IMR-90 (cell line): ENCODE data around the gene SLC10A3. TPM values are rescaled to one million over a fixed set of nuclear protein-coding genes. Genes with fewer than 3 reads are reported as not detected.
A peak's percentile ranks its signal among the peaks of the same experiment; 100 is the strongest.

Experiments used
- ATAC-seq: fragments of 200-7000 bp; cut with Tn5 transposase; 2 replicates; pipeline ENCODE4 v1.9.1; 2020; ENCODE audit warnings: low read depth, mild to moderate bottlenecking, moderate library complexity
- BruUV-seq: library from RNA; stranded (reverse); fragments of 400-500 nt; replicated peaks from 2 replicates; lab custom pipeline; 2021; lab: Mats Ljungman, UMichigan
- CTCF ChIA-PET: fragments of 300-600 bp; formaldehyde crosslinking; extraction: SDS; loops from one replicate; lab custom pipeline; 2021; ENCODE audit warnings: antibody characterized with exemption; lab: Yijun Ruan, JAX
- POLR2A ChIA-PET: fragments of 300-600 bp; sonication (Branson Sonifier 250); formaldehyde crosslinking; loops from one replicate; lab custom pipeline; 2022; ENCODE audit warnings: antibody characterized with exemption; ENCODE audit not compliant: unreplicated experiment; lab: Charles Lee
- DNase-seq: peaks from one replicate; pipeline ENCODE4 v3.0.0; 2013
- H2AFZ ChIP-seq: replicated peaks from 2 replicates; pipeline ENCODE3; 2013; ENCODE audit warnings: low read length, mild to moderate bottlenecking; ENCODE audit not compliant: poor library complexity
- H2AK5ac ChIP-seq: 2 replicates; pipeline ENCODE4 v1.6.1; 2013; ENCODE audit warnings: low read depth, low read length, inconsistent platforms
- H2AK9ac ChIP-seq: replicated peaks from 2 replicates; pipeline ENCODE3; 2013; ENCODE audit warnings: mild to moderate bottlenecking, low read depth, low read length, moderate library complexity; ENCODE audit not compliant: poor library complexity
- H2BK120ac ChIP-seq: 2 replicates; pipeline ENCODE4 v1.6.1; 2013; ENCODE audit warnings: low read depth, low read length, inconsistent platforms
- H2BK15ac ChIP-seq: 3 replicates; pipeline ENCODE4 v1.6.1; 2013; ENCODE audit warnings: low read depth, low read length, inconsistent platforms
- H2BK20ac ChIP-seq: 2 replicates; pipeline ENCODE4 v1.6.1; 2013; ENCODE audit warnings: low read depth, mild to moderate bottlenecking, inconsistent platforms, low read length, moderate library complexity
- H2BK5ac ChIP-seq: 2 replicates; pipeline ENCODE4 v1.6.1; 2013; ENCODE audit warnings: mild to moderate bottlenecking, low read depth, low read length, inconsistent platforms; ENCODE audit not compliant: poor library complexity, severe bottlenecking
- H3K14ac ChIP-seq: replicated peaks from 2 replicates; pipeline ENCODE4 v1.6.1; 2013; ENCODE audit warnings: low read depth, low read length, inconsistent platforms
- H3K18ac ChIP-seq: 2 replicates; pipeline ENCODE4 v1.6.1; 2013; ENCODE audit warnings: low read depth, low read length, control low read depth
- H3K23ac ChIP-seq: 2 replicates; pipeline ENCODE4 v1.6.1; 2013; ENCODE audit warnings: low read depth, low read length, inconsistent platforms
- H3K27ac ChIP-seq: 2 replicates; pipeline ENCODE4 v1.5.1; 2013; ENCODE audit warnings: mild to moderate bottlenecking, control low read depth, low read length; ENCODE audit not compliant: insufficient read depth
- H3K27me3 ChIP-seq: 2 replicates; pipeline ENCODE4 v1.6.1; 2013; ENCODE audit warnings: low read length; ENCODE audit not compliant: control insufficient read depth, insufficient read depth
- H3K36me3 ChIP-seq: 2 replicates; pipeline ENCODE4 v1.6.1; 2013; ENCODE audit warnings: low read length, mixed read lengths; ENCODE audit not compliant: control insufficient read depth, insufficient read depth
- H3K4ac ChIP-seq: 2 replicates; pipeline ENCODE4 v1.6.1; 2013; ENCODE audit warnings: low read depth, low read length, inconsistent platforms
- H3K4me1 ChIP-seq: 2 replicates; pipeline ENCODE4 v1.6.1; 2013; ENCODE audit warnings: low read length, mixed read lengths; ENCODE audit not compliant: control insufficient read depth, insufficient read depth
- H3K4me2 ChIP-seq: 2 replicates; pipeline ENCODE4 v1.6.1; 2013; ENCODE audit warnings: low read depth, mild to moderate bottlenecking, control low read depth, low read length, moderate library complexity
- H3K4me3 ChIP-seq: 2 replicates; pipeline ENCODE4 v1.5.1; 2013; ENCODE audit warnings: low read depth, mild to moderate bottlenecking, control low read depth, low read length, moderate library complexity; ENCODE audit not compliant: insufficient read depth
- H3K56ac ChIP-seq: 2 replicates; pipeline ENCODE4 v1.6.1; 2013; ENCODE audit warnings: low read length, inconsistent platforms; ENCODE audit not compliant: insufficient read depth; ENCODE audit errors: extremely low read depth
- H3K79me1 ChIP-seq, 2 experiments: 2 replicates each; pipeline ENCODE4 v1.6.1; 2013; ENCODE audit warnings: low read length in 2 of 2, inconsistent platforms in 1 of 2, low read depth in 1 of 2
- H3K9ac ChIP-seq: 2 replicates; pipeline ENCODE4 v1.6.1; 2013; ENCODE audit warnings: low read depth, low read length, control low read depth
- H3K9me1 ChIP-seq: 2 replicates; pipeline ENCODE4 v1.6.1; 2013; ENCODE audit warnings: low read length, inconsistent platforms; ENCODE audit not compliant: insufficient read depth
- H3K9me3 ChIP-seq: 2 replicates; pipeline ENCODE4 v1.6.1; 2013; ENCODE audit warnings: low read length; ENCODE audit not compliant: control insufficient read depth, insufficient read depth
- H4K20me1 ChIP-seq: 2 replicates; pipeline ENCODE4 v1.6.1; 2013; ENCODE audit warnings: low read length, inconsistent platforms; ENCODE audit not compliant: insufficient read depth
- H4K5ac ChIP-seq: 2 replicates; pipeline ENCODE4 v1.6.1; 2013; ENCODE audit warnings: mild to moderate bottlenecking, low read depth, low read length, control low read depth
- H4K8ac ChIP-seq, 2 experiments: 2 replicates each; pipeline ENCODE4 v1.6.1; 2013; ENCODE audit warnings: low read depth in 2 of 2, low read length in 2 of 2, control low read depth in 1 of 2, inconsistent platforms in 1 of 2
- H4K91ac ChIP-seq: 2 replicates; pipeline ENCODE4 v1.6.1; 2013; ENCODE audit warnings: low read depth, low read length, inconsistent platforms; ENCODE audit not compliant: insufficient read depth
- CEBPB ChIP-seq: IDR thresholded peaks from 2 replicates; pipeline ENCODE4 v1.6.1; 2012; ENCODE audit warnings: low read depth, low read length, improper control_type of control experiment
- CHD1 ChIP-seq: IDR thresholded peaks from 2 replicates; pipeline ENCODE4 v1.6.1; 2012; ENCODE audit warnings: low read depth, low read length, improper control_type of control experiment
- MAZ ChIP-seq: IDR thresholded peaks from 2 replicates; pipeline ENCODE4 v1.6.1; 2012; ENCODE audit warnings: low read depth, mild to moderate bottlenecking, low read length, improper control_type of control experiment, moderate library complexity, borderline replicate concordance
- RCOR1 ChIP-seq: IDR thresholded peaks from 2 replicates; pipeline ENCODE4 v1.6.1; 2012; ENCODE audit warnings: mild to moderate bottlenecking, low read length, improper control_type of control experiment; ENCODE audit not compliant: insufficient replicate concordance
- WGBS, 2 experiments: methylation state at CpG; one replicate each; pipeline versions ENCODE4 v1.1.5 to v1.1.7; 2013; ENCODE audit warnings: missing lambda C conversion rate in 2 of 2; ENCODE audit not compliant: insufficient read length in 1 of 2; ENCODE audit errors: extremely low coverage in 2 of 2; 5-methylcytosine and 5-hydroxymethylcytosine counted together
- dilution Hi-C: fragments of 300-500 bp; cut with HindIII; formaldehyde crosslinking; loops from one replicate; pipeline ENCODE4 v1.14.3; 2018; ENCODE audit warnings: low sequenced_read_pairs; ENCODE audit not compliant: unreplicated experiment
- in situ Hi-C: fragments of 300-500 bp; cut with MboI; formaldehyde crosslinking; loops from 3 replicates; pipeline ENCODE4 v1.14.3; 2019; ENCODE audit warnings: low sequenced_read_pairs, inconsistent platforms, mixed read lengths
- intact Hi-C: fragments of 100-400 bp; cut with micrococcal nuclease; formaldehyde crosslinking; loops from 2 replicates; pipeline ENCODE4 v1.10.0; 2022
- polyA plus RNA-seq, 3 experiments: library from polyadenylated mRNA; depleted of rRNA; stranded (reverse); fragments of >200 nt; gene quantifications; 2 replicates each; pipeline ENCODE4 v1.2.3, GENCODE V29; 2012; ENCODE audit warnings: low replicate concordance in 1 of 3
- total RNA-seq: library from RNA; depleted of rRNA; stranded (reverse); fragments of >200 nt; gene quantifications from 2 replicates; pipeline ENCODE4 v1.2.3, GENCODE V29; 2012
- TF ChIP-seq, protein P1 (sequence below): fragments of 150-350 bp; IDR thresholded peaks from 2 replicates; pipeline ENCODE4 v1.6.1; 2017; ENCODE audit warnings: mild to moderate bottlenecking, antibody characterized with exemption, low read length, low read depth

SLC10A3 gene
- total and polyA plus RNA-seq, 2 of the 4 experiments (the other 2 are of a cell fraction) = 15.2 to 24.6 TPM

GRCh38 chrX:154516656-154517100, 26.2 kb upstream of the SLC10A3 start:
- peak overlapping the region; percentile 62 for H3K4me2 ChIP-seq
- H3K79me1 ChIP-seq = peaks cover 8 to 12% of the 10 kb centered on the region in 2 experiments; a peak in 2 of 4 replicates
- H3K27me3 ChIP-seq = no peaks in the 10 kb centered on the region
- in situ Hi-C loops (no loop called here), dilution Hi-C loops (no loop called here), intact Hi-C loops (loop anchor here (2.0 kb wide), 2 partner anchors 26 to 30 kb away; partner anchors contain the start of genes G6PD, IKBKG and SLC10A3)
- TF ChIP-seq MAZ (no peak), CEBPB (peak; percentile 64), CHD1 (no peak), RCOR1 (no peak)
- TF ChIP-seq, protein P1, sequence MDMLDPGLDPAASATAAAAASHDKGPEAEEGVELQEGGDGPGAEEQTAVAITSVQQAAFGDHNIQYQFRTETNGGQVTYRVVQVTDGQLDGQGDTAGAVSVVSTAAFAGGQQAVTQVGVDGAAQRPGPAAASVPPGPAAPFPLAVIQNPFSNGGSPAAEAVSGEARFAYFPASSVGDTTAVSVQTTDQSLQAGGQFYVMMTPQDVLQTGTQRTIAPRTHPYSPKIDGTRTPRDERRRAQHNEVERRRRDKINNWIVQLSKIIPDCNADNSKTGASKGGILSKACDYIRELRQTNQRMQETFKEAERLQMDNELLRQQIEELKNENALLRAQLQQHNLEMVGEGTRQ = peak; percentile 74
- H2AFZ ChIP-seq = peak overlapping the region; percentile 70
- peaks cover 8% of the 10 kb centered on the region; the same call in 1 of the 2 replicates for H3K4me1 ChIP-seq
- WGBS, 2 experiments = 45% methylated on average over 8 of the region's 19 CpGs; no CpG with 5 or more reads in 1 of the 2 experiments
- no peaks in the 10 kb centered on the region for H4K20me1 ChIP-seq
- peak; percentile 7 for ATAC-seq
- H4K91ac ChIP-seq = peak overlapping the region; percentile 73
- DNase-seq = peak; percentile 54
- H2AK5ac ChIP-seq = peak overlapping the region; percentile 57
- H4K8ac ChIP-seq = peak overlapping the region; percentile 40 to 83; a peak in 3 of 4 replicates
- peak overlapping the region; percentile 35 for H3K4me3 ChIP-seq
- BruUV-seq = no TSS peak
- H4K5ac ChIP-seq = peak overlapping the region; percentile 27
- H3K27ac ChIP-seq = peak overlapping the region; percentile 87
- no peak overlapping the region for H2BK20ac ChIP-seq
- POLR2A ChIA-PET = interaction anchor here (0.7 kb wide), 1 partner anchor 19 kb away, joined by 3 read pairs; no protein-coding TSS in a partner anchor
- H3K4ac ChIP-seq = peak overlapping the region; percentile 62
- peak overlapping the region; percentile 50; the same call in 1 of the 2 replicates for H3K14ac ChIP-seq
- peak overlapping the region; percentile 90 for H2AK9ac ChIP-seq
- peak overlapping the region; percentile 61 for H3K23ac ChIP-seq
- no peak overlapping the region for H2BK15ac ChIP-seq
- peak overlapping the region; percentile 80 for H2BK5ac ChIP-seq
- peaks cover 3% of the 10 kb centered on the region for H3K9me1 ChIP-seq
- no peaks in the 10 kb centered on the region for H3K36me3 ChIP-seq
- H3K9ac ChIP-seq = peak overlapping the region; percentile 41
- no peak overlapping the region for H2BK120ac ChIP-seq
- H3K9me3 ChIP-seq = no peaks in the 10 kb centered on the region
- CTCF ChIA-PET = no interaction called here
- no peak overlapping the region for H3K56ac ChIP-seq
- H3K18ac ChIP-seq = peak overlapping the region; percentile 39
